Hepatocyte (in vitro differentiated cells): ENCODE measurements around the gene KBTBD4. TPM values are rescaled to one million over a fixed set of nuclear protein-coding genes. Genes with fewer than 3 reads are reported as not detected.

Experiments
- DNase-seq: peaks from one replicate; pipeline ENCODE4 v3.0.0-alpha.2; 2016; ENCODE audit warnings: low spot score
- H2AFZ ChIP-seq: fragments of 200-600 bp; sonication (generic); 2 replicates; pipeline ENCODE4 v1.6.0; 2016; ENCODE audit warnings: antibody characterized with exemption, mild to moderate bottlenecking
- H3K27ac ChIP-seq: fragments of 200-600 bp; sonication (generic); 2 replicates; pipeline ENCODE4 v1.5.1; 2016; ENCODE audit warnings: mild to moderate bottlenecking
- H3K27me3 ChIP-seq: fragments of 200-600 bp; sonication (generic); 2 replicates; pipeline ENCODE4 v1.6.1; 2016
- H3K36me3 ChIP-seq: fragments of 200-600 bp; sonication (generic); replicated peaks from 2 replicates; pipeline ENCODE4 v1.5.1; 2016; ENCODE audit warnings: low read depth; ENCODE audit not compliant: insufficient read depth
- H3K4me1 ChIP-seq: fragments of 200-600 bp; sonication (generic); 2 replicates; pipeline ENCODE4 v1.5.1; 2016; ENCODE audit warnings: mild to moderate bottlenecking, moderate library complexity; ENCODE audit not compliant: insufficient read depth
- H3K4me2 ChIP-seq: fragments of 200-600 bp; sonication (generic); 2 replicates; pipeline ENCODE4 v1.6.0; 2016
- H3K4me3 ChIP-seq: fragments of 200-600 bp; sonication (generic); 2 replicates; pipeline ENCODE4 v1.5.1; 2016; ENCODE audit warnings: mild to moderate bottlenecking
- H3K79me2 ChIP-seq: fragments of 200-600 bp; sonication (generic); 2 replicates; pipeline ENCODE4 v1.6.0; 2017; ENCODE audit warnings: mild to moderate bottlenecking
- H3K9me2 ChIP-seq: fragments of 200-600 bp; sonication (generic); replicated peaks from 2 replicates; pipeline ENCODE4 v1.6.0; 2017; ENCODE audit warnings: mild to moderate bottlenecking; ENCODE audit not compliant: insufficient read depth
- H3K9me3 ChIP-seq: fragments of 200-600 bp; sonication (generic); 2 replicates; pipeline ENCODE4 v1.5.1; 2016; ENCODE audit warnings: low read depth, mild to moderate bottlenecking
- H4K20me1 ChIP-seq: fragments of 200-600 bp; sonication (generic); 2 replicates; pipeline ENCODE4 v1.6.0; 2016; ENCODE audit warnings: mild to moderate bottlenecking; ENCODE audit not compliant: insufficient read depth, poor library complexity, severe bottlenecking
- CTCF ChIP-seq: fragments of 200-600 bp; sonication (generic); IDR thresholded peaks from 2 replicates; pipeline ENCODE4 v1.5.1; 2016; ENCODE audit warnings: antibody characterized with exemption, mild to moderate bottlenecking; ENCODE audit not compliant: poor library complexity
- EZH2 ChIP-seq: fragments of 200-600 bp; sonication (generic); IDR thresholded peaks from 2 replicates; pipeline ENCODE4 v1.6.1; 2016; ENCODE audit warnings: antibody characterized with exemption, mild to moderate bottlenecking, borderline replicate concordance
- EZH2phosphoT487 ChIP-seq: fragments of 200-600 bp; sonication (generic); IDR thresholded peaks from one replicate; pipeline ENCODE4 v1.6.1; 2018; ENCODE audit warnings: antibody characterized with exemption, mild to moderate bottlenecking, low read depth, moderate library complexity; ENCODE audit not compliant: unreplicated experiment, severe bottlenecking
- WGBS: methylation state at CpG from one replicate; pipeline ENCODE4 v1.1.6; 2016; ENCODE audit warnings: low lambda C conversion rate; ENCODE audit errors: missing lambda C conversion rate; 5-methylcytosine and 5-hydroxymethylcytosine counted together
- polyA plus RNA-seq: library from polyadenylated mRNA; unstranded; fragments of >200 nt; fragmentation: Nextera tagmentation; extraction: Ambion mirVana; gene quantifications from 2 replicates; pipeline ENCODE4 v1.2.1, GENCODE V29; 2016
- total RNA-seq: library from RNA; depleted of rRNA; stranded (reverse); fragments of >200 nt; gene quantifications from 2 replicates; pipeline ENCODE4 v1.2.3, GENCODE V29; 2014

KBTBD4 gene
- total and polyA plus RNA-seq, 2 experiments from 2014 or later: 14.6 to 18.2 TPM

GRCh38 chr11:47589977-47590861 lies 11.4 kb upstream of the KBTBD4 start:
- H3K9me3 ChIP-seq: no peaks in the 10 kb centered on the region
- H3K79me2 ChIP-seq: no peaks in the 10 kb centered on the region
- no peak overlapping the region for H3K27ac ChIP-seq
- H4K20me1 ChIP-seq: no peaks in the 10 kb centered on the region
- TF ChIP-seq EZH2 (no peak), CTCF (no peak), EZH2phosphoT487 (no peak)
- no peak overlapping the region for H2AFZ ChIP-seq
- H3K4me1 ChIP-seq: no peaks in the 10 kb centered on the region
- 78% methylated on average over 92 of the region's 122 CpGs for WGBS
- H3K9me2 ChIP-seq: no peaks in the 10 kb centered on the region
- H3K4me2 ChIP-seq: no peak overlapping the region
- no peaks in the 10 kb centered on the region for H3K36me3 ChIP-seq
- H3K4me3 ChIP-seq: no peak overlapping the region
- DNase-seq: no peak
- peaks cover 33% of the 10 kb centered on the region for H3K27me3 ChIP-seq

- Histone ChIP-seq H3K27ac (no peak overlapping the region), H3K79me2 (no peaks in the 10 kb centered on the region), H3K9me3 (no peaks in the 10 kb centered on the region), H2AFZ (no peak overlapping the region), H3K36me3 (no peaks in the 10 kb centered on the region), H3K4me2 (no peak overlapping the region), H3K27me3 (peaks cover 26% of the 10 kb centered on the region), H3K4me1 (no peaks in the 10 kb centered on the region), H3K4me3 (no peak overlapping the region), H3K9me2 (no peaks in the 10 kb centered on the region), H4K20me1 (no peaks in the 10 kb centered on the region)
- WGBS: 96% methylated on average over 37 of the region's 51 CpGs
- TF ChIP-seq EZH2: no peak
- no peak for TF ChIP-seq CTCF
- no peak for TF ChIP-seq EZH2phosphoT487
- DNase-seq: no peak
Measured at GRCh38 chr11:47589584-47589976, 10.8 kb upstream of the KBTBD4 start.

GRCh38 chr11:47589118-47589517 lies 10.3 kb upstream of the KBTBD4 start:
- H3K4me3 ChIP-seq: no peak overlapping the region
- no peaks in the 10 kb centered on the region for H4K20me1 ChIP-seq
- peaks cover 22% of the 10 kb centered on the region for H3K27me3 ChIP-seq
- DNase-seq: no peak
- whole genome bisulfite sequencing: 82% methylated on average over 11 of the region's 11 CpGs
- no peak overlapping the region for H3K4me2 ChIP-seq
- no peaks in the 10 kb centered on the region for H3K9me3 ChIP-seq
- no peaks in the 10 kb centered on the region for H3K4me1 ChIP-seq
- TF ChIP-seq EZH2phosphoT487 (no peak), CTCF (no peak), EZH2 (no peak)
- no peaks in the 10 kb centered on the region for H3K36me3 ChIP-seq
- no peaks in the 10 kb centered on the region for H3K9me2 ChIP-seq
- H2AFZ ChIP-seq: no peak overlapping the region
- no peak overlapping the region for H3K27ac ChIP-seq
- H3K79me2 ChIP-seq: no peaks in the 10 kb centered on the region
